ENCODE data around the gene GYG2. TPM values are rescaled to one million over a fixed set of nuclear protein-coding genes. Genes with fewer than 3 reads are reported as not detected.
A peak's percentile ranks its signal among the peaks of the same experiment; 100 is the strongest.

Gene GYG2
- total and polyA plus RNA-seq, 2 of the 13 experiments (the other 11 are each of a cell fraction or from before 2014, with no cell fraction given) = 20.0 to 24.3 TPM

DNA sequence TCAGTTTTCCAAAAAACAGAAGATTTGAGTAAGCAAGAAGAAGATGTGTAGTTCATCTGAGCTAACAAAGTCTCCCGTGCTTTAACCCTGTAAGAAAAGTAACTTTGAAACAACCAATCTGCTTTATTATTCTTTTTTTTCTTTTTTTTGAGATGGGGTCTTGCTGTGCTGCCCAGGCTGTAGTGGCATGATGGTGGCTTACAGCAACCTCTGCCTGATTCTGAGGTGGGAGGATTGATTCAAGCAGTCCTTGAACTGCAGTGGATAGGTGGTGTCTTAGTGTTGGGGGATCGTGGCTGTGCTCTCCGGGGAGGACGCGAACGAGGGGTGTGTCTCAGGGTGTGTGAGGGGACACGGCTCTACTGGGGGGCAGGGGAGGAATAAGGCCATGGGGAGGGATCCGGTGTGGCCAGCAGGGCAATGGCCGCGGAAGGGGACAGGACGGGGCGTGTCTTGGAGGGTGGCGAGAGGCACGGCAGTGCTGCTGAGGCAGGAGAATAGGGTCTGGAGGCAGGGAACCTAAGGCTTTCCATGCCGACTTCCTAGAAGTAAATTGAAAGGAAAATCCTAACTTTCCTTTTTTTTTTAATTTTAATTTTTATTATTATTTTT, 98.0 kb downstream of the GYG2 start:
- ATAC-seq (no peak), DNase-seq (ENCODE audit: low spot score) (no peak), FAIRE-seq (no peak)
- in situ Hi-C loops (cut with HindIII; ENCODE audit: extremely low pct_ligation_motif_present, low pct_unique_long_range_greater_than_20kb) (no loop called here), intact Hi-C loops (cut with micrococcal nuclease; ENCODE audit: unreplicated experiment) (no loop called here)
- H3K4me1 ChIP-seq (ENCODE audit: insufficient read depth, low read length) = no peaks in the 10 kb centered on the region
- no peaks in the 10 kb centered on the region for H3K27me3 ChIP-seq (ENCODE audit: control insufficient read depth in 1 of 2, insufficient read depth in 2 of 2, low read length in 2 of 2)
- no peaks in the 10 kb centered on the region for H3K36me3 ChIP-seq (replicated peaks in 1 of 2; ENCODE audit: control insufficient read depth in 1 of 2, insufficient read depth in 2 of 2, low read length in 2 of 2)
- TF ChIP-seq, protein P1, sequence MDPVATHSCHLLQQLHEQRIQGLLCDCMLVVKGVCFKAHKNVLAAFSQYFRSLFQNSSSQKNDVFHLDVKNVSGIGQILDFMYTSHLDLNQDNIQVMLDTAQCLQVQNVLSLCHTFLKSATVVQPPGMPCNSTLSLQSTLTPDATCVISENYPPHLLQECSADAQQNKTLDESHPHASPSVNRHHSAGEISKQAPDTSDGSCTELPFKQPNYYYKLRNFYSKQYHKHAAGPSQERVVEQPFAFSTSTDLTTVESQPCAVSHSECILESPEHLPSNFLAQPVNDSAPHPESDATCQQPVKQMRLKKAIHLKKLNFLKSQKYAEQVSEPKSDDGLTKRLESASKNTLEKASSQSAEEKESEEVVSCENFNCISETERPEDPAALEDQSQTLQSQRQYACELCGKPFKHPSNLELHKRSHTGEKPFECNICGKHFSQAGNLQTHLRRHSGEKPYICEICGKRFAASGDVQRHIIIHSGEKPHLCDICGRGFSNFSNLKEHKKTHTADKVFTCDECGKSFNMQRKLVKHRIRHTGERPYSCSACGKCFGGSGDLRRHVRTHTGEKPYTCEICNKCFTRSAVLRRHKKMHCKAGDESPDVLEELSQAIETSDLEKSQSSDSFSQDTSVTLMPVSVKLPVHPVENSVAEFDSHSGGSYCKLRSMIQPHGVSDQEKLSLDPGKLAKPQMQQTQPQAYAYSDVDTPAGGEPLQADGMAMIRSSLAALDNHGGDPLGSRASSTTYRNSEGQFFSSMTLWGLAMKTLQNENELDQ (CRISPR knock-in tag; IDR thresholded peaks at IDR 0.05; ENCODE audit: borderline replicate concordance) = no peak
- TF ChIP-seq ZNF121 (CRISPR knock-in tag; IDR thresholded peaks at IDR 0.05) = peak; percentile 94
- peak overlapping the region; percentile 99 for H3K27ac ChIP-seq (ENCODE audit: extremely low read length, insufficient read depth, low read length)
- no peaks in the 10 kb centered on the region for H4K20me1 ChIP-seq (ENCODE audit: insufficient read depth, low read length)
- H3K9me3 ChIP-seq (ENCODE audit: low read length) = no peaks in the 10 kb centered on the region
- H2AFZ ChIP-seq (ENCODE audit: low read length) = no peak overlapping the region
- no peak overlapping the region for H3K4me2 ChIP-seq (ENCODE audit: low read depth, low read length)
- CTCF ChIA-PET (ENCODE audit: low intra/inter-chr PET ratio, low total read pairs) = no interaction called here
- no peak overlapping the region for H3K4me3 ChIP-seq (replicated peaks in 1 of 3; ENCODE audit: insufficient read depth in 1 of 3, low read depth in 2 of 3, low read length in 3 of 3)
- no peaks in the 10 kb centered on the region for H3K79me2 ChIP-seq (ENCODE audit: insufficient read depth, low read length)
- POLR2A ChIA-PET = no interaction called here
- no TSS peak for BruUV-seq (replicated peaks)
- H3K9ac ChIP-seq (ENCODE audit: insufficient read depth, low read depth, low read length) = no peak overlapping the region
- WGBS (ENCODE audit: low lambda C conversion rate) = 97% methylated on average over 10 of the region's 15 CpGs

DNA sequence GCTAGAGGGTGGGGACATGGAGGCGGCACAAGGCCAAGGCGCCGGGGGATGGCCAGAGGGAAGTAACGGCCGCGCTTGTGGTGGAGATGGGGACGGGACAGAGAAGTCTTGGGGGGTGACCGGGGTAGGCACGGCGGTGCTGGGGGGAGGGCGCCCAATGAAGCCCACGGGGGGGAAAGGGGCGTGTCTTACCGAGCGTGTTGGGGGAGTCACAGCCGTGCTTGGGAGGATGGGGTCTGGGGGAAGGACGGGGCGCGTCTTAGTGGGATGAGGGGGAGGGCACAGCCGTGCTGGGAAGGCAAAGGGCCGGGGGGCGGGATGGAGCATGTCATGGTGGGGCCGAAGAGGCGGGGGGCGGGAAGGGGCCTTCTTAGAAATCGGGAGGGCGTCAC, 99.5 kb downstream of the GYG2 start:
- ChIA-PET POLR2A (interaction anchor here (1.1 to 2.4 kb wide), 6 partner anchors 13 to 36 kb away, joined by 3 to 28 read pairs (median 8); a partner anchor contains a TSS), CTCF (ENCODE audit: low intra/inter-chr PET ratio, low total read pairs) (no interaction called here)
- ATAC-seq (peak; percentile 62), FAIRE-seq (no peak), DNase-seq (ENCODE audit: low spot score) (peak; percentile 55)
- H3K27ac ChIP-seq (ENCODE audit: extremely low read length, insufficient read depth, low read length) = peak overlapping the region; percentile 99
- H3K4me1 ChIP-seq (ENCODE audit: insufficient read depth, low read length) = no peaks in the 10 kb centered on the region
- peak overlapping the region; percentile 57 to 73 (median 71); a peak in 5 of 6 replicates for H3K4me3 ChIP-seq (replicated peaks in 1 of 3; ENCODE audit: insufficient read depth in 1 of 3, low read depth in 2 of 3, low read length in 3 of 3)
- H2AFZ ChIP-seq (ENCODE audit: low read length) = no peak overlapping the region
- no peaks in the 10 kb centered on the region for H3K9me3 ChIP-seq (ENCODE audit: low read length)
- H3K27me3 ChIP-seq (ENCODE audit: control insufficient read depth in 1 of 2, insufficient read depth in 2 of 2, low read length in 2 of 2) = no peaks in the 10 kb centered on the region
- peak overlapping the region; percentile 85 for H3K9ac ChIP-seq (ENCODE audit: insufficient read depth, low read depth, low read length)
- intact Hi-C loops (cut with micrococcal nuclease; ENCODE audit: unreplicated experiment) = loop anchor here (1.0 to 2.0 kb wide), 2 partner anchors 30 to 35 kb away; no protein-coding TSS in a partner anchor
- in situ Hi-C loops (cut with HindIII; ENCODE audit: extremely low pct_ligation_motif_present, low pct_unique_long_range_greater_than_20kb) = no loop called here
- no peaks in the 10 kb centered on the region for H4K20me1 ChIP-seq (ENCODE audit: insufficient read depth, low read length)
- no peaks in the 10 kb centered on the region for H3K79me2 ChIP-seq (ENCODE audit: insufficient read depth, low read length)
- no TSS peak for BruUV-seq (replicated peaks)
- H3K36me3 ChIP-seq (replicated peaks in 1 of 2; ENCODE audit: control insufficient read depth in 1 of 2, insufficient read depth in 2 of 2, low read length in 2 of 2) = no peaks in the 10 kb centered on the region
- peak overlapping the region; percentile 70 for H3K4me2 ChIP-seq (ENCODE audit: low read depth, low read length)
- 5% methylated on average over 16 of the region's 27 CpGs for WGBS (ENCODE audit: low lambda C conversion rate)
- TF ChIP-seq ZSCAN12 (CRISPR knock-in tag; IDR thresholded peaks at IDR 0.05) (no peak), RBM22 (optimal IDR thresholded peaks at IDR 0.05; ENCODE audit: low read length) (no peak), GMEB2 (CRISPR knock-in tag; IDR thresholded peaks at IDR 0.05; ENCODE audit: low read depth) (no peak), RBFOX2 (IDR thresholded peaks at IDR 0.05; ENCODE audit: low read depth, low read length) (peak; percentile 66), NFRKB (IDR thresholded peaks at IDR 0.05) (no peak), MZF1 (CRISPR knock-in tag; IDR thresholded peaks at IDR 0.05; ENCODE audit: borderline replicate concordance) (no peak), ZNF557 (CRISPR knock-in tag; IDR thresholded peaks at IDR 0.05) (no peak), AGO2 (optimal IDR thresholded peaks at IDR 0.05; ENCODE audit: low read depth, low read length) (peak; percentile 74), RORA (CRISPR knock-in tag; IDR thresholded peaks at IDR 0.05) (no peak), ZC3H13 (CRISPR knock-in tag; IDR thresholded peaks at IDR 0.05) (no peak)
